DLD1 (cell line): ENCODE results near the gene ZNF512B.
"Not testable (repeated sequence)": the region's sequence is repeated elsewhere in the genome, so short reads cannot be mapped to it uniquely, and the experiment has no call there.

Experiments used
- in situ Hi-C: cut with HindIII; loops from 2 replicates; pipeline ENCODE4 v1.10.0; 2017; ENCODE audit warnings: low sequenced_read_pairs

Gene ZNF512B

DNA sequence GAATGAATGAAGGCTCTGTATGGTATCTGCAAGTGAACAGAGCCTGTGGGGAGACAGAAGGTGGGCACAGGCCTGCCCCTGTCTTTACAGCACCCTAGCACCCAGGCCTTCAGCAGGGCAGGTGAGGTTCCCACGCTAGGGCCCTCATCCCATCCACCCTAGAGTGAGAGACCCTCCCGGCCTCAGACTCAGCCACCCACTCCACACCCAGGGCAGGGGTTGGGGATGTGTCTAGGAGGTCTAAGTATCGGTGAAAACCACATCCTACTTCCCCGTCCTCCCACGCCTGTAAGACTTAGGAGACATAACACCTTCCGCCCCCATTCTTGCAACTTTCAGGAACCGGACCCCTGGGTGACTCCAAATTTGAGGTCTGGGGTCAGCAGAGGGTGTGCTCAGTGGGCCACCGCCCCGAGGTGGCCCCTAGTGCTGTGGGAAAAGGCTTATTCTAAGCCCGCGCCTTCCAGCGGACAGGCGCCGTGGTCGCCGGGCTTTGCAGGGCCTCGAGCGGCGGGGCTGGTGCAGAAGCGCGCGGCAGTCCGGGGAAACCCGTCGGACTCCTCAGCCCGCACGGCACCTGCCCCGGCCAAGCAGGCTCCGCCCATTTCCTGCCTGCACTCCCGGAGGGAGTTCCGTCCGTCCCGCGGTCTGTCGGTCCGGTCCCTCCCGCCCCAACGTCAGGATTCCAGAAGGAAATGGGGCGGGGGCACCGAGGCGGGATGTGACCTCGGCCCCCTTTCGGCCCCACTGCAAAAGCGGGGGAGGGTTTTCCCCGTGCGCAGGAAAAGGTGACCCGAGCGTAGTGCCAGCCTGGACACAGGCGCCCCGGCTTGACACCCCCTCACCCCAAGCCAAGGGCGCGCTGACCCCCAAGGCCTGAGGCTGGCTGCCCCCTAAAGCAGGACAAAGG is 8.8 kb upstream of the ZNF512B start:
- in situ Hi-C loops = no loop called here

DNA sequence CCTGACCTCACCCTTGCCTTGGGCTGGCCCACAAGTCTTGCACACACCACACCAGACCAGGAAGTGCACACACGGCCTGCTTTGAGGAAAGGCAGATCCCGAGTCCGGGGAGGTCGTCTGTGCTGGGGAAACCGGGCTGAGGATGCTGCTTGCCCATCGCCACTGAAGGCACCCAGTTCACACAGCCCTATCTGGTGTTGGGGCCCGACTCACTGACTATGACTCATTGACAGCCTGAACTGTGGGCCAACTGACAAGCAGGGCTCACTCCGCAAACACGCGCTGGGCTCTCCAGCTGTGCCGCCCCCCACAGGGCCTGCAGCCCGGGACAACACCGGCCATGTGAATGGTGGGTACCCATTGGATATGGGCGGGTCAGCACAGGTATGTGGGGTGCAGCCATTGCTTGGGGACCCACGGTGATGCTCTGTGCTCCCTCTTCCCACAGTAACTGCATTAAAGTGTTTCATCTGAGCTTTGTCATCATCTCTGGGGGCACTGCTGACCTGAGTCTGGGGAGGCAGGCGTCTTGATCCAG is 8.1 kb upstream of the ZNF512B start:
- in situ Hi-C loops = no loop called here

GRCh38 chr20:63976980-63977738 is 7.4 kb upstream of the ZNF512B start:
- in situ Hi-C loops = no loop called here

GRCh38 chr20:63976511-63976910 is 6.8 kb upstream of the ZNF512B start:
- in situ Hi-C loops = not testable (repeated sequence)

- in situ Hi-C loops = no loop called here
Measured at GRCh38 chr20:63974402-63975200, 4.9 kb upstream of the ZNF512B start.

DNA sequence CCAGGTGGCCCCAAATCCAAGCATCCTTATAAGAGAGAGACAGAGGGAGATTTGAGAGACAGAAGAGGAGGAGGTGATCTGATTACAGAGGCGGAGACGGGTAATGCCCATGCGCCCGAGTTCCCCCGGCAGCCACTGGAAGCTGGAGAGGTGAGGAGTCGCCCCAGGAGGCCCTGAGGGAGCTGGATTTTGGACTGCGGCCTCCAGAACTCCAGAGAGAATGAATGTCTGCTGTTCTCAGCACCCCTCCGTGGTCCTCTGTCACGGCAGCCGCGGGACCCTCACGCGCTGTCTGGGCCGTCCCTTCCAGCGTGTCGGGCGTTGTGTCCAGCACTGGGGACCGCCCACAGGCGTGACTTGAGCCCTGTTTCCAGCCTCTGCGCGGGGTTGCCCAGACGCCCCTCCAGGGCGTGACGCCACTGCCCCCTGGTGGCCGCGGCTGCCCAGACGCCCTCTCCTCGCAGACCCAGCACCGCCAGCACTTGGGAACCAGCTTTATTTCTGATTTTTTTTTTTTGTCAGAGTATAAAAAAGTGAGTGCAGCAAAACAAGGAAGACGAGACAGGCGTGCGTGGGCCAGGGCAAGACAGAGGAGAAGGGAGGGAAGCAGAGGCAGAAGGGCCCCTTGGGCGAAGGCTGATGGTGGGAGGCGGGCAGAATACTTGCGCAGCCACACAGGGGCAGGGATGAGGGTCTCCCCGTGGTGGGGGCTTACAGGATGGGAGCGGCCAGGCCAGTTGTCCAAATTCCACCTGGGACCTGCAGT is 4.1 kb upstream of the ZNF512B start:
- in situ Hi-C loops = no loop called here

GRCh38 chr20:63973160-63973479 is 3.4 kb upstream of the ZNF512B start:
- in situ Hi-C loops = no loop called here

- in situ Hi-C loops = no loop called here
Measured at GRCh38 chr20:63972312-63973159, 2.8 kb upstream of the ZNF512B start.

DNA sequence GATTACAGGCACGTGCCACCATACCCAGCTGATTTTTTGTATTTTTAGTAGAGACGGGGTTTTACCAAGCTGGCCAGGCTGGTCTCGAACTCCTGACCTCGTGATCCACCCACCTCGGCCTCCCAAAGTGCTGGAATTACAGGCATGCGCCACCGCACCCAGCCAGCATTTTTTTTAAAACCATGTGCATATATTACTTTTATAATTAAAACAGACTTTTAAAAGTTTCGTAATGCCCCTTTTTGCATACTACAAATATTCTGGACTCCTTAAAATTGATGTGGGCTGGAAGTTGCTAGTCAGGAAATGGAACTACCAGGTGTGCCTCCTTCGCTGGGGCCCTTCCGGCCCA is 2.2 kb upstream of the ZNF512B start:
- in situ Hi-C loops = not testable (repeated sequence)

GRCh38 chr20:63970714-63971431 is 1.1 kb upstream of the ZNF512B start:
- in situ Hi-C loops = no loop called here

- in situ Hi-C loops = no loop called here
Measured at GRCh38 chr20:63968928-63969760, 586 bp downstream of the ZNF512B start.

- in situ Hi-C loops = no loop called here
Measured at GRCh38 chr20:63968136-63968927, 1.4 kb downstream of the ZNF512B start.

DNA sequence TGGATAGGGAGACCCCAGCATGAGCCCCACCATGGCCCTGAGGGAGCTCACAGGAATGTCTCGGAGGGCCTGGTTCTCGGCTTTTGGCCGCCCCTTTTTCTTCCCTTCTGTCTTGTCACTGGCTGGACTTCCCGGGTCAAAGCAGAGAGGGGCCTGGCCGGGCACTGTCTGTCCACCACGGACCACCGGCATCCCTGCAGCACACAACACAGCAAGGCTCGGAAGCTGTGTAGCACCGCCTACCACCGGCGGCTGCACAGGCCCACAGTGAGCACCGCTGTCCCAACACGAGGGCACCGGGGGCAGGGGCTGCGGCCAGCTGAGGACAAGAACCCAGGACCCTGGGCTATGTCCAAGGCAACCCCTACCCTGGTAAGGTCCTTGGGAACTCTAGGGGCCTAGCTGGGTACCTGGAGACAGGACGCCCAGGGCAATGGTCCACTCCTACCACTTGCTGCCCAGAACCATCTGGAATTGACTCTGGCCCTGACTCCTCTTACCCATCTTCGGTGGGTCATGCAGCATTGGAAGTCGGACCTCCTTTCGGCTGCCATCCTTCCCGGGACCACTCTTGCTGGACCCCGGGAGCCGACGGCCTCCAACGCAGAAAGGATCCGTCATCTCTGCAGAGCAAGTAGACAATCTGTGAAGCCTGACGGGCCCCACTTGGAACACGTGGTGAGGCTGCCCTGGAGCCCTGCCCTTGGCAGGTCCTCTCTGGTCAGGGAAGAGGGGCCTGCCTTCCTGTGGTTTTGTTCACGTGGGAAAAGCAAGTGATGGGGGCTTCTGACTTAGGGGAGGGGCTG is 2.2 kb downstream of the ZNF512B start:
- in situ Hi-C loops = no loop called here

DNA sequence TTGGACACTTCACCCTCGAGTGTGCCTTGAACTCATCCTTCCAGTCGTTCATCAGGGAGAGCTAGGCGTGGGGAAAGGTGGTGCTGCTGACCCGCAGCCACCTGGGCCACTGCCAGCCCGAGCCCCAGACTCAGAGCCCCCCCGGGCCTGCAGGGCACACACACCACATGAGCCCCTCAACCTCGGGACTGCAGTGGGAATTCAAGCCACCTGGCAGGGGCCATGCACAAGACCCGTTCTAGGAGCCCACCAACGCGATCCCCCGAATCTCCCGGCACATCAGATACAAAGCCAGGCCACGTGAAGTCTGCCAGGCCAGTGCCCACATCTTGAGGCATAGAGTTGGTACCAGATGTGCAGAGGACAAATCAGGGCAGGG is 2.8 kb downstream of the ZNF512B start:
- in situ Hi-C loops = no loop called here

DNA sequence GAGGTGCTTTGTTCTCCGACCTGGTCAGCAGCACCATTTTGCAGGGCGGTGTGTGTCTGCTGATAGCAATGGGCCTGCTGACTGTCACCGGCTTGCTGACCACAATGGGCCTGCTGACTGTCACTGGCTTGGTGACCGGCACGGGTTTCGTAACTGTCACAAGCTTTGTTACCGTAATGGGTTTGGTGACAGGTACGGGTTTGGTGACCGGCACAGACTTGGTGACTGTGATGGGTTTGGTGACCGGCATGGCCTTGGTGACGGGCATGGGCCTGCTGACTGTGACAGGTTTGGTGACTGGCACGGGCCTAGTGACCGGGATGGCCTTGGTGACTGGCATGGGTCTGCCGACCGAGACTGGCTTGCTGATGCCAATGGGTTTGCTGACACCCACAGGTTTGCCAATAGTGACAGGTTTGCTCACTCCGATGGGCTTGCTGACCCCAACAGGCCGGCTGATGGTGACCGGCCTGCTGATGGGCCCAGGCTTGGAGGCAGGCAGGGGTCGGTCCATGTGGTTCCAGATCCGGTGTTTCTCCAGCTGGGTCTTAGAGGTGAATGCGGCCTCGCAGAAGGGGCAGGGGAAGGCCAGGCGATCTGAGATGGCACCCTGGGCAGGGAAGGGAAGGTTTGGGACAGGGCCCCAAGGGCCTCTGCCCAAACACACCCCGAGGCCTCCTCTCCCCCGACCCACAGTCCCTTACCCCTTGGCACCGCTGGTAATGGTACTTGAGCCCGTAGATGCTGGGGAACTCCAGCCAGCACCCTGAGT is 3.4 kb downstream of the ZNF512B start:
- in situ Hi-C loops = no loop called here

- in situ Hi-C loops = no loop called here
Measured at GRCh38 chr20:63964412-63964811, 5.3 kb downstream of the ZNF512B start.
